SK-N-SH treated with all-trans-retinoic acid at 6 μM for 48 hours (cell line): ENCODE results near the gene RFC2.
A peak's percentile ranks its signal among the peaks of the same experiment; 100 is the strongest.

Source experiments
- ATAC-seq: fragments of 200-7000 bp; cut with Tn5 transposase; 3 replicates; pipeline ENCODE4 v1.9.1; 2020; ENCODE audit warnings: mild to moderate bottlenecking, moderate library complexity
- ARNTL ChIP-seq: fragments of 450-650 bp; formaldehyde crosslinking; IDR thresholded peaks from 2 replicates; pipeline ENCODE4 v1.5.0; 2020; ENCODE audit warnings: low read depth, mild to moderate bottlenecking, moderate library complexity, borderline replicate concordance
- BACH2 ChIP-seq: fragments of 250-450 bp; sonication (Bioruptor Pico); IDR thresholded peaks from 2 replicates; pipeline ENCODE4 v1.9.0; 2021; ENCODE audit warnings: mild to moderate bottlenecking, borderline replicate concordance
- CSDC2 ChIP-seq: fragments of 250-450 bp; sonication (Bioruptor Pico); IDR thresholded peaks from 2 replicates; pipeline ENCODE4 v1.5.0; 2020; ENCODE audit warnings: mild to moderate bottlenecking, moderate library complexity
- ESRRG ChIP-seq: fragments of 250-450 bp; sonication (Bioruptor Pico); IDR thresholded peaks from 2 replicates; pipeline ENCODE4 v1.6.1; 2021; ENCODE audit warnings: mild to moderate bottlenecking
- GLIS3 ChIP-seq: fragments of 250-450 bp; sonication (Bioruptor Pico); IDR thresholded peaks from 2 replicates; pipeline ENCODE4 v1.5.0; 2020; ENCODE audit warnings: mild to moderate bottlenecking, moderate library complexity
- ISL1 ChIP-seq: fragments of 250-450 bp; sonication (Bioruptor Pico); IDR thresholded peaks from 2 replicates; pipeline ENCODE4 v2.1.2; 2022; ENCODE audit warnings: mild to moderate bottlenecking, moderate library complexity
- OSR1 ChIP-seq: fragments of 250-450 bp; sonication (Bioruptor Pico); IDR thresholded peaks from 2 replicates; pipeline ENCODE4 v1.8.0; 2022; ENCODE audit warnings: moderate library complexity, mild to moderate bottlenecking, inconsistent platforms
- PPARA ChIP-seq: fragments of 250-450 bp; sonication (Bioruptor Pico); IDR thresholded peaks from 2 replicates; pipeline ENCODE4 v1.5.0; 2020; ENCODE audit warnings: mild to moderate bottlenecking, borderline replicate concordance
- RARB ChIP-seq: fragments of 250-450 bp; sonication (Bioruptor Pico); IDR thresholded peaks from 2 replicates; pipeline ENCODE4 v1.8.0; 2021; ENCODE audit warnings: mild to moderate bottlenecking, moderate library complexity
- TCF4 ChIP-seq: fragments of 250-450 bp; sonication (Bioruptor Pico); IDR thresholded peaks from 2 replicates; pipeline ENCODE4 v1.8.0; 2021; ENCODE audit warnings: mild to moderate bottlenecking, moderate library complexity, borderline replicate concordance
- TOX ChIP-seq: fragments of 250-450 bp; sonication (Bioruptor Pico); IDR thresholded peaks from 2 replicates; pipeline ENCODE4 v1.8.0; 2021; ENCODE audit warnings: mild to moderate bottlenecking, moderate library complexity, borderline replicate concordance
- ZC3H10 ChIP-seq: fragments of 250-450 bp; sonication (Bioruptor Pico); IDR thresholded peaks from 2 replicates; pipeline ENCODE4 v1.5.1; 2021; ENCODE audit warnings: mild to moderate bottlenecking, moderate library complexity
- ZFP3 ChIP-seq: fragments of 250-450 bp; sonication (Bioruptor Pico); IDR thresholded peaks from 2 replicates; pipeline ENCODE4 v1.5.0; 2020; ENCODE audit warnings: mild to moderate bottlenecking, moderate library complexity
- ZFP30 ChIP-seq: fragments of 450-650 bp; formaldehyde crosslinking; IDR thresholded peaks from 2 replicates; pipeline ENCODE4 v1.5.0; 2022; ENCODE audit warnings: mild to moderate bottlenecking, moderate library complexity
- ZNF565 ChIP-seq: fragments of 450-650 bp; formaldehyde crosslinking; conservative IDR thresholded peaks from 2 replicates; pipeline ENCODE4 v1.5.0; 2020; ENCODE audit warnings: low read depth, mild to moderate bottlenecking, moderate library complexity
- ZNF70 ChIP-seq: fragments of 450-650 bp; formaldehyde crosslinking; IDR thresholded peaks from 2 replicates; pipeline ENCODE4 v1.5.0; 2020; ENCODE audit warnings: mild to moderate bottlenecking, moderate library complexity
- ZNF8 ChIP-seq: fragments of 450-650 bp; formaldehyde crosslinking; IDR thresholded peaks from 2 replicates; pipeline ENCODE4 v1.5.0; 2020; ENCODE audit warnings: mild to moderate bottlenecking, moderate library complexity
- TF ChIP-seq, protein P1 (sequence below): fragments of 250-450 bp; sonication (Bioruptor Pico); IDR thresholded peaks from 2 replicates; pipeline ENCODE4 v1.5.0; 2020; ENCODE audit warnings: mild to moderate bottlenecking, moderate library complexity
- TF ChIP-seq, protein P2 (sequence below): fragments of 250-450 bp; sonication (Bioruptor Pico); IDR thresholded peaks from 2 replicates; pipeline ENCODE4 v1.8.0; 2020; ENCODE audit warnings: mild to moderate bottlenecking, moderate library complexity, borderline replicate concordance
- TF ChIP-seq, protein P3 (sequence below): fragments of 250-450 bp; sonication (Bioruptor Pico); IDR thresholded peaks from 2 replicates; pipeline ENCODE4 v1.8.0; 2021; ENCODE audit warnings: low read depth, mild to moderate bottlenecking, moderate library complexity, borderline replicate concordance
- TF ChIP-seq, protein P4 (sequence below): fragments of 250-450 bp; sonication (Bioruptor Pico); IDR thresholded peaks from 2 replicates; pipeline ENCODE4 v1.5.1; 2021; ENCODE audit warnings: mild to moderate bottlenecking, moderate library complexity
- TF ChIP-seq, protein P5 (sequence below): fragments of 250-450 bp; sonication (Bioruptor Pico); IDR thresholded peaks from 2 replicates; pipeline ENCODE4 v1.5.1; 2020; ENCODE audit warnings: low read depth, mild to moderate bottlenecking, moderate library complexity

The RFC2 gene

DNA sequence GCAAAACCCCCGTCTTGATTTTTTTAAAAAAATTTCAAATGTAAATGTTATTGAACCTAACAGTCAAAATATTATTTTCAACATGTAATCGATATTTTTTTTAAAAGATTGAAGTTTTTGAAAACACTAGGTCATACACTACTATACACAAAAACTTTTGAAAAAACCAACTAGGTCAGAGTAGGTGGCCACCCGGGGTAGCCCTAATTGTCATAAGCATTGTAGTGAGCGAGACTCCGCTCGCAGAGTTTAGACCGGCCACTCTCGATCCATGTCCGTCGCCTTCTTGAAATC, 417 bp downstream of the RFC2 start:
- ATAC-seq, result peak; percentile 43
- TF ChIP-seq TOX (no peak), OSR1 (no peak), ARNTL (CRISPR knock-in tag) (no peak), ISL1 (CRISPR knock-in tag) (no peak), ZNF8 (CRISPR knock-in tag) (no peak), PPARA (no peak), RARB (CRISPR knock-in tag) (no peak), ZC3H10 (no peak), BACH2 (no peak), GLIS3 (CRISPR knock-in tag) (no peak), ZFP3 (CRISPR knock-in tag) (no peak), ZFP30 (CRISPR knock-in tag) (no peak), ZNF565 (CRISPR knock-in tag) (no peak), TCF4 (no peak), ESRRG (CRISPR knock-in tag) (no peak)
- TF ChIP-seq, protein P1, sequence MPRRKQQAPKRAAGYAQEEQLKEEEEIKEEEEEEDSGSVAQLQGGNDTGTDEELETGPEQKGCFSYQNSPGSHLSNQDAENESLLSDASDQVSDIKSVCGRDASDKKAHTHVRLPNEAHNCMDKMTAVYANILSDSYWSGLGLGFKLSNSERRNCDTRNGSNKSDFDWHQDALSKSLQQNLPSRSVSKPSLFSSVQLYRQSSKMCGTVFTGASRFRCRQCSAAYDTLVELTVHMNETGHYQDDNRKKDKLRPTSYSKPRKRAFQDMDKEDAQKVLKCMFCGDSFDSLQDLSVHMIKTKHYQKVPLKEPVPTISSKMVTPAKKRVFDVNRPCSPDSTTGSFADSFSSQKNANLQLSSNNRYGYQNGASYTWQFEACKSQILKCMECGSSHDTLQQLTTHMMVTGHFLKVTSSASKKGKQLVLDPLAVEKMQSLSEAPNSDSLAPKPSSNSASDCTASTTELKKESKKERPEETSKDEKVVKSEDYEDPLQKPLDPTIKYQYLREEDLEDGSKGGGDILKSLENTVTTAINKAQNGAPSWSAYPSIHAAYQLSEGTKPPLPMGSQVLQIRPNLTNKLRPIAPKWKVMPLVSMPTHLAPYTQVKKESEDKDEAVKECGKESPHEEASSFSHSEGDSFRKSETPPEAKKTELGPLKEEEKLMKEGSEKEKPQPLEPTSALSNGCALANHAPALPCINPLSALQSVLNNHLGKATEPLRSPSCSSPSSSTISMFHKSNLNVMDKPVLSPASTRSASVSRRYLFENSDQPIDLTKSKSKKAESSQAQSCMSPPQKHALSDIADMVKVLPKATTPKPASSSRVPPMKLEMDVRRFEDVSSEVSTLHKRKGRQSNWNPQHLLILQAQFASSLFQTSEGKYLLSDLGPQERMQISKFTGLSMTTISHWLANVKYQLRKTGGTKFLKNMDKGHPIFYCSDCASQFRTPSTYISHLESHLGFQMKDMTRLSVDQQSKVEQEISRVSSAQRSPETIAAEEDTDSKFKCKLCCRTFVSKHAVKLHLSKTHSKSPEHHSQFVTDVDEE, result no peak
- TF ChIP-seq, protein P2, sequence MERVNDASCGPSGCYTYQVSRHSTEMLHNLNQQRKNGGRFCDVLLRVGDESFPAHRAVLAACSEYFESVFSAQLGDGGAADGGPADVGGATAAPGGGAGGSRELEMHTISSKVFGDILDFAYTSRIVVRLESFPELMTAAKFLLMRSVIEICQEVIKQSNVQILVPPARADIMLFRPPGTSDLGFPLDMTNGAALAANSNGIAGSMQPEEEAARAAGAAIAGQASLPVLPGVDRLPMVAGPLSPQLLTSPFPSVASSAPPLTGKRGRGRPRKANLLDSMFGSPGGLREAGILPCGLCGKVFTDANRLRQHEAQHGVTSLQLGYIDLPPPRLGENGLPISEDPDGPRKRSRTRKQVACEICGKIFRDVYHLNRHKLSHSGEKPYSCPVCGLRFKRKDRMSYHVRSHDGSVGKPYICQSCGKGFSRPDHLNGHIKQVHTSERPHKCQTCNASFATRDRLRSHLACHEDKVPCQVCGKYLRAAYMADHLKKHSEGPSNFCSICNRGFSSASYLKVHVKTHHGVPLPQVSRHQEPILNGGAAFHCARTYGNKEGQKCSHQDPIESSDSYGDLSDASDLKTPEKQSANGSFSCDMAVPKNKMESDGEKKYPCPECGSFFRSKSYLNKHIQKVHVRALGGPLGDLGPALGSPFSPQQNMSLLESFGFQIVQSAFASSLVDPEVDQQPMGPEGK (CRISPR knock-in tag), result no peak
- TF ChIP-seq, protein P3, sequence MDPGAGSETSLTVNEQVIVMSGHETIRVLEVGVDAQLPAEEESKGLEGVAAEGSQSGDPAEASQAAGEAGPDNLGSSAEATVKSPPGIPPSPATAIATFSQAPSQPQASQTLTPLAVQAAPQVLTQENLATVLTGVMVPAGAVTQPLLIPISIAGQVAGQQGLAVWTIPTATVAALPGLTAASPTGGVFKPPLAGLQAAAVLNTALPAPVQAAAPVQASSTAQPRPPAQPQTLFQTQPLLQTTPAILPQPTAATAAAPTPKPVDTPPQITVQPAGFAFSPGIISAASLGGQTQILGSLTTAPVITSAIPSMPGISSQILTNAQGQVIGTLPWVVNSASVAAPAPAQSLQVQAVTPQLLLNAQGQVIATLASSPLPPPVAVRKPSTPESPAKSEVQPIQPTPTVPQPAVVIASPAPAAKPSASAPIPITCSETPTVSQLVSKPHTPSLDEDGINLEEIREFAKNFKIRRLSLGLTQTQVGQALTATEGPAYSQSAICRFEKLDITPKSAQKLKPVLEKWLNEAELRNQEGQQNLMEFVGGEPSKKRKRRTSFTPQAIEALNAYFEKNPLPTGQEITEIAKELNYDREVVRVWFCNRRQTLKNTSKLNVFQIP (CRISPR knock-in tag), result no peak
- TF ChIP-seq, protein P4, sequence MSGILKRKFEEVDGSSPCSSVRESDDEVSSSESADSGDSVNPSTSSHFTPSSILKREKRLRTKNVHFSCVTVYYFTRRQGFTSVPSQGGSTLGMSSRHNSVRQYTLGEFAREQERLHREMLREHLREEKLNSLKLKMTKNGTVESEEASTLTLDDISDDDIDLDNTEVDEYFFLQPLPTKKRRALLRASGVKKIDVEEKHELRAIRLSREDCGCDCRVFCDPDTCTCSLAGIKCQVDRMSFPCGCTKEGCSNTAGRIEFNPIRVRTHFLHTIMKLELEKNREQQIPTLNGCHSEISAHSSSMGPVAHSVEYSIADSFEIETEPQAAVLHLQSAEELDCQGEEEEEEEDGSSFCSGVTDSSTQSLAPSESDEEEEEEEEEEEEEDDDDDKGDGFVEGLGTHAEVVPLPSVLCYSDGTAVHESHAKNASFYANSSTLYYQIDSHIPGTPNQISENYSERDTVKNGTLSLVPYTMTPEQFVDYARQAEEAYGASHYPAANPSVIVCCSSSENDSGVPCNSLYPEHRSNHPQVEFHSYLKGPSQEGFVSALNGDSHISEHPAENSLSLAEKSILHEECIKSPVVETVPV (CRISPR knock-in tag), result no peak
- TF ChIP-seq, protein P5, sequence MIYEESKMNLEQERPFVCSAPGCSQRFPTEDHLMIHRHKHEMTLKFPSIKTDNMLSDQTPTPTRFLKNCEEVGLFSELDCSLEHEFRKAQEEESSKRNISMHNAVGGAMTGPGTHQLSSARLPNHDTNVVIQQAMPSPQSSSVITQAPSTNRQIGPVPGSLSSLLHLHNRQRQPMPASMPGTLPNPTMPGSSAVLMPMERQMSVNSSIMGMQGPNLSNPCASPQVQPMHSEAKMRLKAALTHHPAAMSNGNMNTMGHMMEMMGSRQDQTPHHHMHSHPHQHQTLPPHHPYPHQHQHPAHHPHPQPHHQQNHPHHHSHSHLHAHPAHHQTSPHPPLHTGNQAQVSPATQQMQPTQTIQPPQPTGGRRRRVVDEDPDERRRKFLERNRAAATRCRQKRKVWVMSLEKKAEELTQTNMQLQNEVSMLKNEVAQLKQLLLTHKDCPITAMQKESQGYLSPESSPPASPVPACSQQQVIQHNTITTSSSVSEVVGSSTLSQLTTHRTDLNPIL (CRISPR knock-in tag), result no peak

DNA sequence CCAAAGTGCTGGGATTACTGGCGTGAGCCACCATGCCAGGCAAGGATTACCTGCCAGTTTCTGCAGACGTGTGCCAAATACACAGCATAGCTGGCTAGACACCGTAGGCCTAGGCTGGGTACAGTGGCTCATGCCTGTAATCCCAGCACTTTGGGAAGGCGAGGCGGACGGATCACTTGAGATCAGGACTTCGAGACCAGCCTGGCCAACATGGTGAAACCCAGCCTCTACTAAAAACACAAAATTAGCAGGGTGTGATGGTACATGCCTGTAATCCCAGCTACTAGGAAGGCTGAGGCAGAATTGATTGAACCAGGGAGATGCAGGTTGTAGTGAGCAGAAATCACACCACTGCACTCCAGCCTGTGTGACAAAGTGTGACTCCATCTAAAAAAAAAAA, 868 bp downstream of the RFC2 start:
- TF ChIP-seq ZC3H10 (no peak), RARB (CRISPR knock-in tag) (no peak)
- TF ChIP-seq, protein P3 (CRISPR knock-in tag), result no peak

DNA sequence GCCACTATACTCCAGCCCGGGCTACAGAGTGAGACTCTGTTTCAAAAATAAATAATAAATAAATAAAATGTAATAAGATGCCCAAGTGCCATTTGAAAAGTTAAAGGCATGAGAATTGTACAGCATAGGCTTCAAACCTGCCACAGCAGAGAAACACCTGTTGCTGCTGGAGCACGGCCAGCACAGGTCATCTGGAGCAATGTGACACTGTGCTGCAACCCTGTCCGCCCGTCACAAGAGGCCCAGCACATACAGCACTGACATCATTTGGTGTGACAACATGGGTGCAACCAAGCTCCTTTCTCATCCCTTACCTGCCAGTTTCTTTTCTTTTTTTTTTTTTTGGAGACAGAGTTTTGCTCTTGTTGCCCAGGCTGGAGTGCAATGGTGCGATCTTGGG, 1.3 kb downstream of the RFC2 start:
- no peak for ATAC-seq
- TF ChIP-seq TCF4, result no peak
- TF ChIP-seq ZFP3 (CRISPR knock-in tag), result no peak
- TF ChIP-seq GLIS3 (CRISPR knock-in tag), result no peak
- no peak for TF ChIP-seq ESRRG (CRISPR knock-in tag)
- no peak for TF ChIP-seq TOX
- no peak for TF ChIP-seq BACH2
- TF ChIP-seq, protein P2 (CRISPR knock-in tag), result no peak
- TF ChIP-seq ZNF70 (CRISPR knock-in tag), result no peak
- TF ChIP-seq CSDC2 (CRISPR knock-in tag), result no peak
- TF ChIP-seq ISL1 (CRISPR knock-in tag), result no peak
- TF ChIP-seq, protein P3 (CRISPR knock-in tag), result no peak
- TF ChIP-seq, protein P4 (CRISPR knock-in tag), result no peak

More for the DNA sequence above, 868 bp downstream of the RFC2 start:
- peak; percentile 4; the same call in 2 of the 3 replicates for ATAC-seq
